Hepatocyte (in vitro differentiated cells): ENCODE results near the gene GPAM. TPM values are rescaled to one million over a fixed set of nuclear protein-coding genes. Genes with fewer than 3 reads are reported as not detected.

Experiments used
- DNase-seq: peaks from one replicate; pipeline ENCODE4 v3.0.0-alpha.2; 2016; ENCODE audit warnings: low spot score
- H2AFZ ChIP-seq: fragments of 200-600 bp; sonication (generic); 2 replicates; pipeline ENCODE4 v1.6.0; 2016; ENCODE audit warnings: antibody characterized with exemption, mild to moderate bottlenecking
- H3K27ac ChIP-seq: fragments of 200-600 bp; sonication (generic); 2 replicates; pipeline ENCODE4 v1.5.1; 2016; ENCODE audit warnings: mild to moderate bottlenecking
- H3K27me3 ChIP-seq: fragments of 200-600 bp; sonication (generic); 2 replicates; pipeline ENCODE4 v1.6.1; 2016
- H3K36me3 ChIP-seq: fragments of 200-600 bp; sonication (generic); replicated peaks from 2 replicates; pipeline ENCODE4 v1.5.1; 2016; ENCODE audit warnings: low read depth; ENCODE audit not compliant: insufficient read depth
- H3K4me1 ChIP-seq: fragments of 200-600 bp; sonication (generic); 2 replicates; pipeline ENCODE4 v1.5.1; 2016; ENCODE audit warnings: mild to moderate bottlenecking, moderate library complexity; ENCODE audit not compliant: insufficient read depth
- H3K4me2 ChIP-seq: fragments of 200-600 bp; sonication (generic); 2 replicates; pipeline ENCODE4 v1.6.0; 2016
- H3K4me3 ChIP-seq: fragments of 200-600 bp; sonication (generic); 2 replicates; pipeline ENCODE4 v1.5.1; 2016; ENCODE audit warnings: mild to moderate bottlenecking
- H3K79me2 ChIP-seq: fragments of 200-600 bp; sonication (generic); 2 replicates; pipeline ENCODE4 v1.6.0; 2017; ENCODE audit warnings: mild to moderate bottlenecking
- H3K9me2 ChIP-seq: fragments of 200-600 bp; sonication (generic); replicated peaks from 2 replicates; pipeline ENCODE4 v1.6.0; 2017; ENCODE audit warnings: mild to moderate bottlenecking; ENCODE audit not compliant: insufficient read depth
- H3K9me3 ChIP-seq: fragments of 200-600 bp; sonication (generic); 2 replicates; pipeline ENCODE4 v1.5.1; 2016; ENCODE audit warnings: low read depth, mild to moderate bottlenecking
- H4K20me1 ChIP-seq: fragments of 200-600 bp; sonication (generic); 2 replicates; pipeline ENCODE4 v1.6.0; 2016; ENCODE audit warnings: mild to moderate bottlenecking; ENCODE audit not compliant: insufficient read depth, poor library complexity, severe bottlenecking
- CTCF ChIP-seq: fragments of 200-600 bp; sonication (generic); IDR thresholded peaks from 2 replicates; pipeline ENCODE4 v1.5.1; 2016; ENCODE audit warnings: antibody characterized with exemption, mild to moderate bottlenecking; ENCODE audit not compliant: poor library complexity
- EZH2 ChIP-seq: fragments of 200-600 bp; sonication (generic); IDR thresholded peaks from 2 replicates; pipeline ENCODE4 v1.6.1; 2016; ENCODE audit warnings: antibody characterized with exemption, mild to moderate bottlenecking, borderline replicate concordance
- EZH2phosphoT487 ChIP-seq: fragments of 200-600 bp; sonication (generic); IDR thresholded peaks from one replicate; pipeline ENCODE4 v1.6.1; 2018; ENCODE audit warnings: antibody characterized with exemption, mild to moderate bottlenecking, low read depth, moderate library complexity; ENCODE audit not compliant: unreplicated experiment, severe bottlenecking
- WGBS: methylation state at CpG from one replicate; pipeline ENCODE4 v1.1.6; 2016; ENCODE audit warnings: low lambda C conversion rate; ENCODE audit errors: missing lambda C conversion rate; 5-methylcytosine and 5-hydroxymethylcytosine counted together
- polyA plus RNA-seq: library from polyadenylated mRNA; unstranded; fragments of >200 nt; fragmentation: Nextera tagmentation; extraction: Ambion mirVana; gene quantifications from 2 replicates; pipeline ENCODE4 v1.2.1, GENCODE V29; 2016
- total RNA-seq: library from RNA; depleted of rRNA; stranded (reverse); fragments of >200 nt; gene quantifications from 2 replicates; pipeline ENCODE4 v1.2.3, GENCODE V29; 2014

GPAM gene
- total and polyA plus RNA-seq, 2 experiments from 2014 or later: 7.8 to 49.2 TPM

GRCh38 chr10:112218960-112219359 is 35.4 kb upstream of the GPAM start:
- Histone ChIP-seq H3K4me1 (peaks cover 14% of the 10 kb centered on the region), H2AFZ (no peak overlapping the region), H3K27ac (no peak overlapping the region), H3K9me3 (no peaks in the 10 kb centered on the region), H3K36me3 (no peaks in the 10 kb centered on the region), H3K79me2 (no peaks in the 10 kb centered on the region), H3K4me2 (no peak overlapping the region), H3K4me3 (no peak overlapping the region), H3K27me3 (no peaks in the 10 kb centered on the region), H3K9me2 (no peaks in the 10 kb centered on the region), H4K20me1 (no peaks in the 10 kb centered on the region)
- no peak for DNase-seq
- 87% methylated on average over 2 of the region's 2 CpGs for WGBS
- no peak for TF ChIP-seq EZH2
- no peak for TF ChIP-seq EZH2phosphoT487
- no peak for TF ChIP-seq CTCF

- Histone ChIP-seq H3K27ac (no peak overlapping the region), H3K4me1 (peaks cover 14% of the 10 kb centered on the region), H3K27me3 (no peaks in the 10 kb centered on the region), H3K4me3 (no peak overlapping the region), H3K9me3 (no peaks in the 10 kb centered on the region), H4K20me1 (no peaks in the 10 kb centered on the region), H3K79me2 (no peaks in the 10 kb centered on the region), H3K36me3 (no peaks in the 10 kb centered on the region), H3K9me2 (no peaks in the 10 kb centered on the region), H2AFZ (no peak overlapping the region), H3K4me2 (no peak overlapping the region)
- DNase-seq: no peak
- 83% methylated on average over 4 of the region's 4 CpGs for WGBS
- TF ChIP-seq EZH2 (no peak), EZH2phosphoT487 (no peak), CTCF (no peak)
These were observed 34.4 kb upstream of the GPAM start for GRCh38 chr10:112218036-112218390.

- no peaks in the 10 kb centered on the region for H3K79me2 ChIP-seq
These were observed 33.9 kb upstream of the GPAM start for GRCh38 chr10:112217386-112218035.

More at GRCh38 chr10:112217386-112218035, 33.9 kb upstream of the GPAM start:
- H2AFZ ChIP-seq: no peak overlapping the region
- H3K9me3 ChIP-seq: no peaks in the 10 kb centered on the region
- DNase-seq: no peak
- H3K36me3 ChIP-seq: no peaks in the 10 kb centered on the region
- TF ChIP-seq CTCF (no peak), EZH2 (no peak), EZH2phosphoT487 (no peak)
- H3K27me3 ChIP-seq: no peaks in the 10 kb centered on the region
- H3K4me2 ChIP-seq: no peak overlapping the region
- H3K4me3 ChIP-seq: no peak overlapping the region
- H3K9me2 ChIP-seq: no peaks in the 10 kb centered on the region
- WGBS: 51% methylated on average over 4 of the region's 4 CpGs
- H3K4me1 ChIP-seq: peaks cover 14% of the 10 kb centered on the region
- H3K27ac ChIP-seq: no peak overlapping the region
- no peaks in the 10 kb centered on the region for H4K20me1 ChIP-seq
